HG02852 (cell line): ENCODE data around the gene SGK1.

ENCODE experiments used
- ATAC-seq: cut with Tn5 transposase; IDR thresholded peaks from one replicate; pipeline ENCODE4 v1.9.1; 2021; ENCODE audit warnings: mild to moderate bottlenecking, moderate library complexity; ENCODE audit not compliant: unreplicated experiment

Gene SGK1

DNA sequence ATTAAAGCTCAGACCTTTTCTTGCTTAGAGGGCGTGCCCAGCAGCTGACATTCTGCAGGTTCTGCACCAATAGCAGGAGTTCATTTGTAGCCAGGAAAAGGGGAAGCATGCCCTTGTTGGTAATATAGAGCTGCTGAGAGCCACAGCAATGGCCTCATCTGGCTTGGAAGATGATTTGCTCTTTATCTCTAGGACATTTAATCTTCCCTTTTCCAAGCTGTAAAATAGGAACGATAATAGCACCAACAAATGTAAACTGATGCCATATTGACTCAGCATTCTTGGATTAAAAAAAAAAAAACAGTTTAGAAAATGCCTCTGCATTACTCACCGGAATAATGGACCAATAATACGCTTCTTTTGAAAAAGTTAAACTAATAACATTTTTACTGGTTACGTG lies 172.1 kb downstream of the SGK1 start:
- no peak for ATAC-seq

DNA sequence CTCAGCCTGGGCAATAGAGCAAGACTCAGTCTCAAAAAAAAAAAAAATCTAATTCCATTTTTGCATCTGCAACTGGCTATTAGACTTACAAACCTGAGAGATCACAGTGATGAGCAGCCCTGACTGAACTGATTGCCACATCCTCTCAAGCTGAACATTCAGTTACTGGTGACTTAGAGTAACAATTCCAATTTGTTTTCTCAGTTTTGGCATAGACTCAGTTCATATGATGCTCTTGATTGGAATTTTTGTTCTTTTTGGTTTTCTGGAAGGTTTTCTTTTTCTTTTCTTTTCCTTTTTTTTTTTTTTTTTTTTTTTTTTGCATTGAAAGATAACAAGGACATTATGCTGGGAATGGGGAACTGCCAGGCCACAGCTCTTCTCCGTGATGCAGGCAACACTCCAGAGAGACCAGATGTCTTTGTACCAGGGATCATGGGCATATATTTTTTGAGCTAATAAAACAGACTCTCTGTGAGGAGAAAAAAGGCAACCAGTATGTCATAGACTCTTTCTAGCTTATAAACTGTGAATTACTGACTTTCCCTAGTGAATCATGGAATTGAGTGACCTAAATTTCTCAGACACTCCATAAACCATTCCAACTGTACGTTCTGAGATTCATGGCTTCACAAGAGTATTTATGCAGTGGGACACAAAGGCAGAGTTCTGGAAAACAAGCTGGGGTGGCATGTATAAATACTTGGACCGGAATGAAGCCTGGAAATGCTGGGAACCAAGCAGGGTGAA lies 179.5 kb downstream of the SGK1 start:
- no peak for ATAC-seq

DNA sequence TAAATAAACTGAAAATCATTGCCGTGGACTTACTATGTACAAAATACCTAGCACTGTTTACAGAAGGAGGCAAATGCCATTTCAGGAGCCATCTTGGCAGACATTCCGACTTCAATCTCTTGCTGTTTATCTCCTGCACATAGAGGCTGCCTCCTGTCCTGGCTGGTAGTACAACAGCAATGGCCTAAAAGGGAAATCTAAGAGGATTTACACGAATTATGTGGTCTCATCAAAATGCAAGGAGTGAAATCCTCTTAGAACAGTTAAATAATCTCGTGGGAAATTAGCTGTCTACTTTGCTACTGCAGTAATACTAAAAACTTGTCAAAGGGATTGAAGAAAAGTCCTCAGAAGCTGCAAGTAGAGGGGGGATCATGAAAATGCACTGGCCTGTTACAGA lies 183.3 kb downstream of the SGK1 start:
- ATAC-seq = no peak

DNA sequence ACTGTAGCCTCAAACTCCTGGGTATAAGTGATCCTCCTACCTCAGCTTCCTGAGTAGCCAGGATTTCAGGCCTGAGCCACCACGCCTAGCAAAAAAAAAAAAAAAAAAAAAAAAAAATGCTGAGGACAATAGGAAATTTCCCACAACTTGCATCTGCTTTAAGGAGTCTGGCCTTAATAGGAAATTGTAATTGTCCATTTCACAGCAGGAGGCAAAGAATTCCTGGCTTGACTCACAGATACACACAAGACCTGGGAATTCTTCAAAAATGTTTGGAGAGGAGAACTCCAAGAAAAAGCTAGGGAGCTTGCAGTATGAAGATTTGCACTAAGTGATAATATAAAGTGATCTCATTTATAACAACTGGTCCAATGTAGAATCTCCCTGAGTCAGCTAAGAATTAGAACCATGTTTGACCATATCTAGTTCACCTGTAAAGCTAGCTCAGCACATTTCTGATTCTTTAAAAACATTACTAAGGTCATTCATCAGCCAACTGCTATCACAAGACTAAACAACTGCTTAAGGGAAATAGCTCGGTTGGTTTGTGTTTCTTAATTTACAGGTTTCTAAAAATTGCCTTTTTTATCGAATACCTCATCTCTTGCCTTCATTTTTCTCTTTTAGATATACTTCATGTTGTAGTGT lies 185.3 kb downstream of the SGK1 start:
- ATAC-seq = no peak

DNA sequence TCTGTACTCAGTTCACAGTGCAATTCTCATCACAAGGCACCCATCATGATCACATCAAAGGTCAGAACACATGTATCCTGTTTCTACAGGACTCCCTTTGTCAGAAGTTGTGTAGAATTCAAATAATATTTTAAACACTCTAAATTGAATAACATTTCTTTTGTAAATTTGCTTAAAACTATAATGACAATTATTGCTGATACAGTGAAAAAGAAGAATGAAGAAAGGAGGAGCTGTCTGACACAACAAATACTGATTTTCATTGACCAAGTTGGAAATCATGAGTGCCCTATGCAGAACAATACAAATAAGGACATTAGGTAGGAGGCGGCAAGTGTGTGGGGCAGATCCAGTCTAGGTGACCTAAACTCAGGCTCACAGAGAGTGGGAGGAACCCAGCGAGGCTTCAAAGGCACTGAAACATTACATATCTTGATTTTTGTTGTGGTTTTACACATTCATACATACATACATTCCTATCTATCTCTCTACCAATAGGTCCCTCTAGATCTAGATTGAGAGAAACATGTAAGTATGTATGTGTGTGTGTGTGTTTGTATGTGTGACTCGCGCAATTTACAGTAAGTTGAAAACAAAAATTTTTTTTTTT lies 186.3 kb downstream of the SGK1 start:
- no peak for ATAC-seq

DNA sequence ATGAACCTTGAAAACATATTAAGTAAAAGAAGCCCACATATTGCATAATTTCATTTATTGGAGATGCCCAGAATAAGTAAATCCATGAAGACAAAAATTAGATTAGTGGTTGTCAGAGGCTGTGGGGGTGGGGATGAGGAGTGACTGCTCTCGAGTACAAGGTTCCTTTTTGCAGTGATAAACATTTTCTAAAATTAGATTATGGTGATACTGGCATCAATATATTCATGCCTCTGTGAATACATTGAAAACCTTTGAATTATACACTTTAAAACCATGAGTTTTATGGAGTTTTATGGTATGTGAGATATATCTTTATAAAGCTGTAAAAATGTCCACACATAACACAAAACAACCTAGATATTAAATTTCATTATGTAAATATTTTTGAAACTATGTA lies 189.8 kb downstream of the SGK1 start:
- ATAC-seq = no peak

DNA sequence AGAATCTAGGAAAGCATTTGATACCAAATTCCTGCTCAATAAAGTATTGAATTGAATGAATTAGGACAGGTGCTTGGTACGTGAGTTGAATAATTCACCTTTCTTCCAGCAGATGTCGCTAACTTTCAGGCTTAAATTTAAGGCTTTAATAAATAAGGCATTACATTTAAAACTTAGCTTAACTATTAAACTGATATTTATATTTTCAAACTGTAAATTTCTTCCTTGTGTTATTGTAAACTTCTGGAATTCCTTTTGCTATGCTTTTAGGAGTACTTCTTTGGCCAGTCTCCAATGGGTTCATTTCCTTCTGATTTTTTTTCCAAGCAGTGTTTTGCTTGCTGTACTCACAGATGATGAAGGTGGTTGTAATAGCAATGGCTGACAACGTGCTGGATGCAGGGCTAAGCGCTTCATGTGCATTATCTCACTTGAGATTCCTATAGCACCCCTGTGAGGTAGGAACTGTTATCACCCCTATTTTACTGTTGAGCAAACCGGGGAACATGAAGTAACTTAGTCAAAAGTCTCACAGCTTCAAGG lies 194.2 kb downstream of the SGK1 start:
- peak; percentile 45 for ATAC-seq

DNA sequence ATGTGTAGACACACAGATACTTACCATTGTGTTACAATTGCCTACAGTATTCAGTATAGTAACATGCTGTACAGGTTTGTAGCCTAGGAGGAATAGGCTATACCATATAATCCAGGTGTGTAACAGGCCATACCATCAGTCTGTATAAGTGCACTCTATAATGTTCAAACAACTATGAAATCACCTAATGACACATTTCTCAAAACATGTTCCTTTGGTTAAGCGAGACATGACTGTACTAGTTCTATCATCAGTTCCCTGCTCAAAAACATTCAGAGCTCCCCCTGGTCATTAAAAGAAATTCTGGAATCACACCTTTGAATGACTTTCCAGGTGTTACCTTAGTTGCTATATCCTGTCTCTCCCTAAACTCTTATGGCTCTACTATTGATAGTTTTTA lies 195.1 kb downstream of the SGK1 start:
- ATAC-seq = no peak

DNA sequence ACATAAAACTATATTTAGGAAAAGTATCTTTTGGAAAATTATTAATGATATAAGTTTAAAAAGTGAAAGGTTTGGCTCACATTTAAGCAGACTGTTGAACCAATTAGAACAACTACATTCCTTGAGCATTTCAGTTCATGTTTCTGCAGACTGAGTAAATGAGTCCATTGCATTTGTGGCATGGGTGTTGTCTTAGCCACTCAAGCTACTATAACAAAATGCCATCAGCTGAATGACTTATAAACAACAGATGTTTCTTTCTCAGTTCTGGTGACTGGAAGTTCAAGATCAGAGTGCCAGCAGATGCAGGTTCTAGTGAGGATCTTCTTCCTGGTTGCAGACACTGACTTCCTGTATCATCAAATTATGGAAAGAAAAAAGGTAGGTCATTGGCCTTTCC lies 198.4 kb downstream of the SGK1 start:
- ATAC-seq = no peak
